Subcutaneous abdominal adipose tissue (tissue), 5 donors: ENCODE data around the gene COPS6.

ENCODE experiments used
- H3K27ac ChIP-seq: one replicate; pipeline ENCODE4 v1.7.0; 2013; ENCODE audit warnings: low read depth, mild to moderate bottlenecking, inconsistent platforms, low read length, moderate library complexity
- H3K27me3 ChIP-seq, 5 donors: one replicate each; pipeline ENCODE4 v1.7.0; 2013; ENCODE audit warnings: low read length in 5 of 5, inconsistent platforms in 1 of 5; ENCODE audit not compliant: control insufficient read depth in 5 of 5, insufficient read depth in 4 of 5
- H3K36me3 ChIP-seq, 5 donors: one replicate each; pipeline ENCODE4 v1.7.0; 2013; ENCODE audit warnings: low read length in 5 of 5; ENCODE audit not compliant: control insufficient read depth in 5 of 5, insufficient read depth in 5 of 5
- H3K4me1 ChIP-seq, 5 donors: one replicate each; pipeline ENCODE4 v1.7.0; 2013; ENCODE audit warnings: low read length in 5 of 5, mild to moderate bottlenecking in 3 of 5, moderate library complexity in 1 of 5; ENCODE audit not compliant: control insufficient read depth in 5 of 5, insufficient read depth in 5 of 5
- H3K4me3 ChIP-seq, 5 donors: one replicate each; pipeline ENCODE4 v1.7.0; 2013; ENCODE audit warnings: low read length in 5 of 5, low read depth in 1 of 5
- H3K9ac ChIP-seq, 5 donors: one replicate each; pipeline ENCODE4 v1.7.0; 2013; ENCODE audit warnings: low read length in 5 of 5, mild to moderate bottlenecking in 4 of 5, moderate library complexity in 3 of 5
- H3K9me3 ChIP-seq, 5 donors: one replicate each; pipeline ENCODE4 v1.7.0; 2013; ENCODE audit warnings: low read length in 5 of 5; ENCODE audit not compliant: control insufficient read depth in 5 of 5
- donor health status: healthy.
- donor health status: healthy.
- donor health status: healthy.
- donor health status: healthy.
- donor health status: healthy.

Gene COPS6

GRCh38 chr7:100132697-100133151 lies 44.0 kb downstream of the COPS6 start:
- Histone ChIP-seq H3K4me3 (no peak overlapping the region), H3K4me1 (peaks cover 2 to 15% (median 13%) of the 10 kb centered on the region in 5 donors), H3K27ac (no peak overlapping the region), H3K9ac (no peak overlapping the region), H3K36me3 (no peaks in the 10 kb centered on the region), H3K27me3 (peaks cover 0 to 6% (median 0%) of the 10 kb centered on the region in 5 donors), H3K9me3 (no peaks in the 10 kb centered on the region)

GRCh38 chr7:100137851-100138760 lies 49.3 kb downstream of the COPS6 start:
- Histone ChIP-seq H3K27me3 (peaks cover 0 to 5% (median 2%) of the 10 kb centered on the region in 5 donors), H3K36me3 (no peaks in the 10 kb centered on the region), H3K4me1 (no peaks in the 10 kb centered on the region), H3K27ac (no peak overlapping the region), H3K9me3 (no peaks in the 10 kb centered on the region), H3K9ac (no peak overlapping the region), H3K4me3 (no peak overlapping the region)

GRCh38 chr7:100141555-100141949 lies 52.8 kb downstream of the COPS6 start:
- Histone ChIP-seq H3K4me1 (no peaks in the 10 kb centered on the region), H3K27ac (no peak overlapping the region), H3K9ac (no peak overlapping the region), H3K27me3 (peaks cover 0 to 5% (median 0%) of the 10 kb centered on the region in 5 donors), H3K36me3 (no peaks in the 10 kb centered on the region), H3K4me3 (no peak overlapping the region), H3K9me3 (no peaks in the 10 kb centered on the region)
